Measurements from ENCODE around the gene TAP1. TPM values are rescaled to one million over a fixed set of nuclear protein-coding genes. Genes with fewer than 3 reads are reported as not detected.
"Not testable (repeated sequence)": the region's sequence is repeated elsewhere in the genome, so short reads cannot be mapped to it uniquely, and the experiment has no call there.

Gene TAP1
- total RNA-seq, 1 experiment from 2014 or later = 13.6 TPM

GRCh38 chr6:32807020-32807580, 46.4 kb downstream of the TAP1 start:
- Mint-ChIP-seq H3K4me3 (no peak overlapping the region), H3K27ac (no peak overlapping the region), H3K4me1 (peaks cover 5% of the 10 kb centered on the region), H3K9me3 (no peaks in the 10 kb centered on the region), H3K36me3 (no peaks in the 10 kb centered on the region), H3K27me3 (ENCODE audit: low read depth) (peaks cover 35% of the 10 kb centered on the region)
- POLR2A ChIA-PET = no interaction called here
- DNase-seq (ENCODE audit: low spot score) (peak; percentile 54), ATAC-seq (peak; percentile 78)
- CTCF ChIA-PET = interaction anchor here (1.0 to 1.2 kb wide), 2 partner anchors 31 to 61 kb away, joined by 5 to 6 read pairs; partner anchors contain the start of gene TAP2
- TF ChIP-seq PRRX2 (CRISPR knock-in tag; IDR thresholded peaks at IDR 0.05) = no peak
- no peak for TF ChIP-seq ERG (CRISPR knock-in tag; IDR thresholded peaks at IDR 0.05)
- no peak for TF ChIP-seq ATF6 (CRISPR knock-in tag; IDR thresholded peaks at IDR 0.05)
- no peak for TF ChIP-seq E2F4 (CRISPR knock-in tag; IDR thresholded peaks at IDR 0.05; ENCODE audit: borderline replicate concordance, low read depth)
- no peak for TF ChIP-seq ATF1 (CRISPR knock-in tag; IDR thresholded peaks at IDR 0.05)
- TF ChIP-seq GABPB1 (CRISPR knock-in tag; IDR thresholded peaks at IDR 0.05) = no peak
- TF ChIP-seq RORB (CRISPR knock-in tag; IDR thresholded peaks at IDR 0.05) = no peak
- no peak for TF ChIP-seq TP53 (CRISPR knock-in tag; IDR thresholded peaks at IDR 0.05)
- no peak for TF ChIP-seq ELF4 (CRISPR knock-in tag; IDR thresholded peaks at IDR 0.05; ENCODE audit: low read depth)
- no peak for TF ChIP-seq OVOL2 (CRISPR knock-in tag; IDR thresholded peaks at IDR 0.05; ENCODE audit: borderline replicate concordance)
- TF ChIP-seq MXD4 (CRISPR knock-in tag; IDR thresholded peaks at IDR 0.05; ENCODE audit: borderline replicate concordance) = no peak
- TF ChIP-seq PREB (CRISPR knock-in tag; IDR thresholded peaks at IDR 0.05; ENCODE audit: borderline replicate concordance) = no peak
- TF ChIP-seq SMAD4 (CRISPR knock-in tag; IDR thresholded peaks at IDR 0.05) = no peak
- no peak for TF ChIP-seq ZMAT4 (CRISPR knock-in tag; IDR thresholded peaks at IDR 0.05)

GRCh38 chr6:32805404-32805803, 48.1 kb downstream of the TAP1 start:
- H3K27ac Mint-ChIP-seq; H3K36me3 Mint-ChIP-seq; CTCF ChIA-PET; H3K9me3 Mint-ChIP-seq; POLR2A ChIA-PET; H3K4me1 Mint-ChIP-seq; DNase-seq (ENCODE audit: low spot score); H3K4me3 Mint-ChIP-seq; ATAC-seq: not testable (repeated sequence)
- H3K27me3 Mint-ChIP-seq (ENCODE audit: low read depth) = peaks cover 46% of the 10 kb centered on the region

GRCh38 chr6:32803416-32803815, 50.1 kb downstream of the TAP1 start:
- ChIA-PET CTCF (interaction anchor here (0.6 to 1.6 kb wide), 3 partner anchors 35 to 650 kb away, joined by 3 to 4 read pairs (median 3); partner anchors contain the start of gene TAP2), POLR2A (no interaction called here)
- Mint-ChIP-seq H3K27me3 (ENCODE audit: low read depth) (peaks cover 57% of the 10 kb centered on the region), H3K4me3 (no peak overlapping the region), H3K27ac (no peak overlapping the region), H3K36me3 (peaks cover 5% of the 10 kb centered on the region), H3K9me3 (peaks cover 8% of the 10 kb centered on the region), H3K4me1 (peaks cover 5% of the 10 kb centered on the region)
- ATAC-seq (no peak), DNase-seq (ENCODE audit: low spot score) (no peak)
- TF ChIP-seq HMGXB4 (CRISPR knock-in tag; IDR thresholded peaks at IDR 0.05) (no peak), ZMAT4 (CRISPR knock-in tag; IDR thresholded peaks at IDR 0.05) (no peak), CTCF (IDR thresholded peaks at IDR 0.05) (no peak), STAT6 (CRISPR knock-in tag; conservative IDR thresholded peaks at IDR 0.05; ENCODE audit: low read depth) (no peak), GRHL2 (CRISPR knock-in tag; IDR thresholded peaks at IDR 0.05; ENCODE audit: insufficient replicate concordance, severe bottlenecking) (no peak)
